H9 (cell line): ENCODE results near the gene FRK. TPM values are rescaled to one million over a fixed set of nuclear protein-coding genes. Genes with fewer than 3 reads are reported as not detected.

Source experiments
- DNase-seq: peaks from one replicate; pipeline ENCODE4 v3.0.0-alpha.2; 2017
- H2AFZ ChIP-seq: one replicate; pipeline ENCODE4 v1.6.1; 2013; ENCODE audit warnings: mild to moderate bottlenecking, low read length, control low read depth, moderate library complexity
- H2AK5ac ChIP-seq: 2 replicates; pipeline ENCODE4 v1.6.1; 2013; ENCODE audit warnings: low read length, control low read depth, mixed read lengths; ENCODE audit not compliant: insufficient read length
- H2BK120ac ChIP-seq: one replicate; pipeline ENCODE4 v1.6.1; 2013; ENCODE audit warnings: low read depth, mild to moderate bottlenecking, low read length, control low read depth, inconsistent platforms; ENCODE audit not compliant: poor library complexity, severe bottlenecking
- H2BK12ac ChIP-seq: 2 replicates; pipeline ENCODE4 v1.6.1; 2013; ENCODE audit warnings: low read length, control low read depth, mixed read lengths, low read depth; ENCODE audit not compliant: insufficient read length
- H2BK15ac ChIP-seq: 2 replicates; pipeline ENCODE4 v1.6.1; 2013; ENCODE audit warnings: low read depth, low read length, control low read depth
- H2BK20ac ChIP-seq: one replicate; pipeline ENCODE4 v1.6.1; 2013; ENCODE audit warnings: low read depth, mild to moderate bottlenecking, low read length, control low read depth, inconsistent platforms; ENCODE audit not compliant: poor library complexity, severe bottlenecking
- H2BK5ac ChIP-seq: 2 replicates; pipeline ENCODE4 v1.6.1; 2013; ENCODE audit warnings: low read length, control low read depth, mixed read lengths; ENCODE audit not compliant: insufficient read length
- H3K14ac ChIP-seq: 2 replicates; pipeline ENCODE4 v1.6.1; 2013; ENCODE audit warnings: low read length, control low read depth; ENCODE audit not compliant: insufficient read depth
- H3K18ac ChIP-seq: 2 replicates; pipeline ENCODE4 v1.6.1; 2013; ENCODE audit warnings: low read depth, mild to moderate bottlenecking, mixed read lengths, low read length, control low read depth; ENCODE audit not compliant: insufficient read length
- H3K23ac ChIP-seq: 2 replicates; pipeline ENCODE4 v1.6.1; 2013; ENCODE audit warnings: low read length, control low read depth, mixed read lengths, low read depth; ENCODE audit not compliant: insufficient read length
- H3K23me2 ChIP-seq: 2 replicates; pipeline ENCODE4 v1.6.1; 2013; ENCODE audit warnings: low read depth, mild to moderate bottlenecking, mixed read lengths, low read length, control low read depth; ENCODE audit not compliant: insufficient read length, poor library complexity, severe bottlenecking
- H3K27ac ChIP-seq: 2 replicates; pipeline ENCODE4 v1.5.1; 2013; ENCODE audit warnings: low read length, control low read depth, mixed read lengths, low read depth; ENCODE audit not compliant: insufficient read length
- H3K27me3 ChIP-seq: 2 replicates; pipeline ENCODE4 v1.6.1; 2013; ENCODE audit warnings: low read length, control low read depth, inconsistent platforms; ENCODE audit not compliant: insufficient read depth
- H3K4ac ChIP-seq: 2 replicates; pipeline ENCODE4 v1.6.1; 2013; ENCODE audit warnings: low read depth, mild to moderate bottlenecking, control low read depth, inconsistent platforms, low read length, moderate library complexity
- H3K4me1 ChIP-seq: 2 replicates; pipeline ENCODE4 v1.6.1; 2013; ENCODE audit warnings: low read length, control low read depth, inconsistent platforms; ENCODE audit not compliant: insufficient read depth
- H3K4me2 ChIP-seq: 2 replicates; pipeline ENCODE4 v1.6.1; 2013; ENCODE audit warnings: low read length, control low read depth, mixed read lengths; ENCODE audit not compliant: insufficient read length, insufficient read depth
- H3K56ac ChIP-seq: 2 replicates; pipeline ENCODE4 v1.6.1; 2013; ENCODE audit warnings: low read depth, mild to moderate bottlenecking, mixed read lengths, low read length, control low read depth; ENCODE audit not compliant: insufficient read length
- H3K79me1 ChIP-seq: 2 replicates; pipeline ENCODE4 v1.6.1; 2013; ENCODE audit warnings: low read depth, mild to moderate bottlenecking, moderate library complexity, low read length, control low read depth, inconsistent platforms; ENCODE audit not compliant: insufficient read depth, poor library complexity, severe bottlenecking
- H3K79me2 ChIP-seq: 2 replicates; pipeline ENCODE4 v1.6.1; 2013; ENCODE audit warnings: low read length, control low read depth, inconsistent platforms; ENCODE audit not compliant: insufficient read depth
- H3K9ac ChIP-seq: 2 replicates; pipeline ENCODE4 v1.6.1; 2013; ENCODE audit warnings: low read length, control low read depth, mixed read lengths; ENCODE audit not compliant: insufficient read length; ENCODE audit errors: extremely low read depth
- H3K9me3 ChIP-seq: one replicate; pipeline ENCODE4 v1.6.1; 2013; ENCODE audit warnings: low read depth, low read length, inconsistent platforms; ENCODE audit not compliant: control insufficient read depth
- H3T11ph ChIP-seq: one replicate; pipeline ENCODE4 v1.6.1; 2013; ENCODE audit warnings: mild to moderate bottlenecking, low read length, control low read depth, inconsistent platforms
- H4K20me1 ChIP-seq: one replicate; pipeline ENCODE4 v1.6.1; 2013; ENCODE audit not compliant: control insufficient read depth, insufficient read length, insufficient read depth
- H4K5ac ChIP-seq: 2 replicates; pipeline ENCODE4 v1.6.1; 2013; ENCODE audit warnings: low read depth, mild to moderate bottlenecking, mixed read lengths, low read length, control low read depth; ENCODE audit not compliant: insufficient read length
- H4K8ac ChIP-seq: replicated peaks from 2 replicates; pipeline ENCODE4 v1.6.1; 2013; ENCODE audit warnings: low read length, control low read depth, mixed read lengths, low read depth; ENCODE audit not compliant: insufficient read length
- H4K91ac ChIP-seq: 2 replicates; pipeline ENCODE4 v1.6.1; 2013; ENCODE audit warnings: low read depth, mild to moderate bottlenecking, moderate library complexity, mixed read lengths, low read length, control low read depth; ENCODE audit not compliant: insufficient read length
- H3K27ac Mint-ChIP-seq, 3 experiments: 2 replicates in 2 of 3; 3 replicates in 1 of 3; pipeline ENCODE4 v1.8.0; 2020 to 2021; ENCODE audit warnings: mixed read lengths in 3 of 3, mild to moderate bottlenecking in 1 of 3, moderate library complexity in 1 of 3
- H3K27me3 Mint-ChIP-seq: 2 replicates; pipeline ENCODE4 v1.8.0; 2021; ENCODE audit warnings: low read depth, mild to moderate bottlenecking, moderate library complexity, mixed read lengths
- H3K36me3 Mint-ChIP-seq, 3 experiments: 2 replicates in 2 of 3; 3 replicates in 1 of 3; pipeline ENCODE4 v1.8.0; 2020 to 2021; ENCODE audit warnings: low read depth in 3 of 3, mixed read lengths in 3 of 3; ENCODE audit not compliant: insufficient read depth in 1 of 3
- H3K4me1 Mint-ChIP-seq, 2 experiments: 2 replicates each; pipeline ENCODE4 v1.8.0; 2020; ENCODE audit warnings: mixed read lengths in 2 of 2
- H3K4me3 Mint-ChIP-seq, 2 experiments: 2 replicates in 1 of 2; 3 replicates in 1 of 2; pipeline ENCODE4 v1.8.0; 2020 to 2021; ENCODE audit warnings: mild to moderate bottlenecking in 2 of 2, mixed read lengths in 2 of 2, moderate library complexity in 1 of 2
- H3K9me3 Mint-ChIP-seq, 2 experiments: 2 replicates in 1 of 2; 3 replicates in 1 of 2; pipeline ENCODE4 v1.8.0; 2020; ENCODE audit warnings: mild to moderate bottlenecking in 2 of 2, mixed read lengths in 2 of 2, moderate library complexity in 1 of 2
- total RNA-seq: library from RNA; stranded (reverse); gene quantifications from 2 replicates; pipeline ENCODE4 v1.2.1, GENCODE V29; 2021
- TF ChIP-seq, protein P1 (sequence below): fragments of 200-600 bp; sonication (generic); conservative IDR thresholded peaks from 3 replicates; pipeline ENCODE4 v1.8.0; 2021; ENCODE audit warnings: antibody characterized with exemption, mild to moderate bottlenecking

The FRK gene
- total RNA-seq, 1 experiment from 2014 or later, result 0.15 TPM

GRCh38 chr6:116020738-116021137, 40.0 kb downstream of the FRK start:
- Histone ChIP-seq H4K91ac (no peak overlapping the region), H3K27ac (no peak overlapping the region), H2AK5ac (no peak overlapping the region), H2BK20ac (no peak overlapping the region), H3K79me2 (no peaks in the 10 kb centered on the region), H3K9ac (no peak overlapping the region), H4K5ac (no peak overlapping the region), H2BK5ac (no peak overlapping the region), H3K14ac (no peak overlapping the region), H3K23ac (no peak overlapping the region), H3K4me2 (no peak overlapping the region), H3K4me1 (no peaks in the 10 kb centered on the region), H3K4ac (no peak overlapping the region), H3K79me1 (no peaks in the 10 kb centered on the region), H4K8ac (no peak overlapping the region), H2BK15ac (no peak overlapping the region), H3K18ac (no peak overlapping the region), H2BK12ac (no peak overlapping the region), H3K56ac (no peak overlapping the region), H2BK120ac (no peak overlapping the region), H4K20me1 (no peaks in the 10 kb centered on the region), H2AFZ (no peak overlapping the region), H3K23me2 (no peaks in the 10 kb centered on the region), H3K27me3 (no peaks in the 10 kb centered on the region), H3T11ph (no peak overlapping the region), H3K9me3 (no peaks in the 10 kb centered on the region)
- no peak for DNase-seq
- Mint-ChIP-seq H3K9me3 (no peaks in the 10 kb centered on the region), H3K36me3 (no peaks in the 10 kb centered on the region), H3K4me3 (no peak overlapping the region), H3K4me1 (peaks cover 8 to 9% of the 10 kb centered on the region in 2 experiments), H3K27me3 (no peaks in the 10 kb centered on the region), H3K27ac (no peak overlapping the region)
- TF ChIP-seq, protein P1, sequence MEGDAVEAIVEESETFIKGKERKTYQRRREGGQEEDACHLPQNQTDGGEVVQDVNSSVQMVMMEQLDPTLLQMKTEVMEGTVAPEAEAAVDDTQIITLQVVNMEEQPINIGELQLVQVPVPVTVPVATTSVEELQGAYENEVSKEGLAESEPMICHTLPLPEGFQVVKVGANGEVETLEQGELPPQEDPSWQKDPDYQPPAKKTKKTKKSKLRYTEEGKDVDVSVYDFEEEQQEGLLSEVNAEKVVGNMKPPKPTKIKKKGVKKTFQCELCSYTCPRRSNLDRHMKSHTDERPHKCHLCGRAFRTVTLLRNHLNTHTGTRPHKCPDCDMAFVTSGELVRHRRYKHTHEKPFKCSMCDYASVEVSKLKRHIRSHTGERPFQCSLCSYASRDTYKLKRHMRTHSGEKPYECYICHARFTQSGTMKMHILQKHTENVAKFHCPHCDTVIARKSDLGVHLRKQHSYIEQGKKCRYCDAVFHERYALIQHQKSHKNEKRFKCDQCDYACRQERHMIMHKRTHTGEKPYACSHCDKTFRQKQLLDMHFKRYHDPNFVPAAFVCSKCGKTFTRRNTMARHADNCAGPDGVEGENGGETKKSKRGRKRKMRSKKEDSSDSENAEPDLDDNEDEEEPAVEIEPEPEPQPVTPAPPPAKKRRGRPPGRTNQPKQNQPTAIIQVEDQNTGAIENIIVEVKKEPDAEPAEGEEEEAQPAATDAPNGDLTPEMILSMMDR, result no peak
